Activated CD4-positive, alpha-beta T cell treated with anti-CD3 and anti-CD28 coated beads, Interleukin-2, amount 10 ng/mL, durations not matched to agents 7 days and 5 days (primary cell): ENCODE data around the gene KRTAP12-4. TPM values are rescaled to one million over a fixed set of nuclear protein-coding genes. Genes with fewer than 3 reads are reported as not detected.
"Not testable (repeated sequence)": the region's sequence is repeated elsewhere in the genome, so short reads cannot be mapped to it uniquely, and the experiment has no call there.

Source experiments
- CTCF ChIA-PET: fragments of 350-600 bp; sonication (Branson Sonifier 250); formaldehyde crosslinking; loops from one replicate; lab custom pipeline; 2021; ENCODE audit warnings: antibody characterized with exemption; lab: Charles Lee
- POLR2A ChIA-PET: fragments of 350-600 bp; sonication (Branson Sonifier 250); formaldehyde crosslinking; loops from one replicate; lab custom pipeline; 2021; ENCODE audit warnings: antibody characterized with exemption; lab: Charles Lee
- DNase-seq: peaks from one replicate; pipeline ENCODE4 v3.0.0-alpha.2; 2020
- H3K27ac Mint-ChIP-seq: one replicate; pipeline ENCODE4 v1.8.0; 2021; ENCODE audit warnings: mild to moderate bottlenecking, moderate library complexity, mixed read lengths
- H3K27me3 Mint-ChIP-seq: one replicate; pipeline ENCODE4 v1.8.0; 2021; ENCODE audit warnings: mixed read lengths
- H3K36me3 Mint-ChIP-seq: one replicate; pipeline ENCODE4 v1.8.0; 2021; ENCODE audit warnings: low read depth, mixed read lengths
- H3K4me1 Mint-ChIP-seq: one replicate; pipeline ENCODE4 v1.8.0; 2021; ENCODE audit warnings: mixed read lengths
- H3K4me3 Mint-ChIP-seq: one replicate; pipeline ENCODE4 v1.8.0; 2021; ENCODE audit warnings: mild to moderate bottlenecking, moderate library complexity, mixed read lengths
- H3K9me3 Mint-ChIP-seq: one replicate; pipeline ENCODE4 v1.8.0; 2021; ENCODE audit warnings: mixed read lengths
- total RNA-seq, 2 experiments: library from RNA; stranded (reverse); gene quantifications; one replicate each; pipeline ENCODE4 v1.2.3, GENCODE V29; 2021

KRTAP12-4 gene
- total RNA-seq = not detected

GRCh38 chr21:44654576-44655175 is at the start of gene KRTAP12-4:
Gene KRTAP12-4, minus strand, starts transcription at chr21:44654659. Its CDS starts 45 bp downstream, at chr21:44654614.
- Mint-ChIP-seq H3K36me3 (peaks cover 57% of the 10 kb centered on the region), H3K27ac (peak within 1 kb of the TSS; percentile 78), H3K4me3 (no peak within 1 kb of the TSS), H3K9me3 (peaks cover 53% of the 10 kb centered on the region), H3K4me1 (peaks cover 56% of the 10 kb centered on the region), H3K27me3 (no peaks in the 10 kb centered on the region)
- POLR2A ChIA-PET = no interaction called here
- DNase-seq = no peak
- CTCF ChIA-PET = interaction anchor here (1.1 to 1.8 kb wide), 4 partner anchors 8 to 36 kb away, joined by 3 to 5 read pairs (median 4); partner anchors contain the start of gene KRTAP10-11

- no peaks in the 10 kb centered on the region for H3K4me1 Mint-ChIP-seq
- ChIA-PET CTCF (interaction anchor here (0.7 kb wide), 1 partner anchor 766 kb away, joined by 3 read pairs; no protein-coding TSS in a partner anchor), POLR2A (no interaction called here)
- H3K36me3 Mint-ChIP-seq = peaks cover 15% of the 10 kb centered on the region
- no peak overlapping the region for H3K4me3 Mint-ChIP-seq
- peaks cover 12% of the 10 kb centered on the region for H3K9me3 Mint-ChIP-seq
- DNase-seq = no peak
- peaks cover 74% of the 10 kb centered on the region for H3K27me3 Mint-ChIP-seq
- H3K27ac Mint-ChIP-seq = no peak overlapping the region
Observed at GRCh38 chr21:44703731-44704635, 49.5 kb upstream of the KRTAP12-4 start.

GRCh38 chr21:44702973-44703730 is 48.7 kb upstream of the KRTAP12-4 start:
- Mint-ChIP-seq H3K4me3 (no peak overlapping the region), H3K36me3 (peaks cover 15% of the 10 kb centered on the region), H3K9me3 (peaks cover 12% of the 10 kb centered on the region), H3K27me3 (peaks cover 75% of the 10 kb centered on the region), H3K27ac (peak overlapping the region; percentile 57), H3K4me1 (no peaks in the 10 kb centered on the region)
- DNase-seq = no peak
- CTCF ChIA-PET = no interaction called here
- POLR2A ChIA-PET = no interaction called here

- no peak for DNase-seq
- H3K36me3 Mint-ChIP-seq = peaks cover 15% of the 10 kb centered on the region
- no peak overlapping the region for H3K4me3 Mint-ChIP-seq
- peaks cover 12% of the 10 kb centered on the region for H3K9me3 Mint-ChIP-seq
- H3K27ac Mint-ChIP-seq = peak overlapping the region; percentile 57
- POLR2A ChIA-PET = no interaction called here
- CTCF ChIA-PET = interaction anchor here (0.9 kb wide), 1 partner anchor 9 kb away, joined by 3 read pairs; the partner anchor contains the start of gene TSPEAR
- no peaks in the 10 kb centered on the region for H3K4me1 Mint-ChIP-seq
- peaks cover 75% of the 10 kb centered on the region for H3K27me3 Mint-ChIP-seq
Observed at GRCh38 chr21:44702111-44702972, 47.9 kb upstream of the KRTAP12-4 start.

GRCh38 chr21:44701541-44701940 is 47.1 kb upstream of the KRTAP12-4 start:
- Mint-ChIP-seq H3K27me3 (peaks cover 75% of the 10 kb centered on the region), H3K9me3 (peaks cover 12% of the 10 kb centered on the region), H3K4me1 (no peaks in the 10 kb centered on the region), H3K36me3 (peaks cover 15% of the 10 kb centered on the region), H3K27ac (no peak overlapping the region), H3K4me3 (no peak overlapping the region)
- ChIA-PET POLR2A (no interaction called here), CTCF (interaction anchor here (0.7 to 0.9 kb wide), 2 partner anchors 9 to 21 kb away, joined by 3 to 5 read pairs; partner anchors contain the start of gene TSPEAR)
- no peak for DNase-seq

- Mint-ChIP-seq H3K4me3 (no peak overlapping the region), H3K27ac (no peak overlapping the region), H3K27me3 (peaks cover 73% of the 10 kb centered on the region), H3K36me3 (peaks cover 10% of the 10 kb centered on the region), H3K9me3 (peaks cover 9% of the 10 kb centered on the region), H3K4me1 (no peaks in the 10 kb centered on the region)
- POLR2A ChIA-PET = no interaction called here
- DNase-seq = no peak
- CTCF ChIA-PET = interaction anchor here (0.7 to 0.9 kb wide), 2 partner anchors 10 to 21 kb away, joined by 3 to 5 read pairs; partner anchors contain the start of gene TSPEAR
Observed at GRCh38 chr21:44701023-44701400, 46.6 kb upstream of the KRTAP12-4 start.

- no peaks in the 10 kb centered on the region for H3K4me1 Mint-ChIP-seq
- no peak overlapping the region for H3K4me3 Mint-ChIP-seq
- H3K36me3 Mint-ChIP-seq = peaks cover 6% of the 10 kb centered on the region
Observed at GRCh38 chr21:44700101-44701022, 45.9 kb upstream of the KRTAP12-4 start.

GRCh38 chr21:44699502-44700001 is 45.1 kb upstream of the KRTAP12-4 start:
- Mint-ChIP-seq H3K36me3 (no peaks in the 10 kb centered on the region), H3K4me1 (no peaks in the 10 kb centered on the region), H3K4me3 (no peak overlapping the region), H3K27ac (no peak overlapping the region), H3K27me3 (peaks cover 65% of the 10 kb centered on the region), H3K9me3 (no peaks in the 10 kb centered on the region)
- peak; percentile 4 for DNase-seq
- CTCF ChIA-PET = interaction anchor here (0.6 to 1.2 kb wide), 2 partner anchors 10 to 31 kb away, joined by 3 read pairs; no protein-coding TSS in a partner anchor
- POLR2A ChIA-PET = no interaction called here

More at GRCh38 chr21:44700101-44701022, 45.9 kb upstream of the KRTAP12-4 start:
- peaks cover 5% of the 10 kb centered on the region for H3K9me3 Mint-ChIP-seq
- DNase-seq = no peak
- ChIA-PET POLR2A (no interaction called here), CTCF (interaction anchor here (1.2 kb wide), 1 partner anchor 30 kb away, joined by 3 read pairs; no protein-coding TSS in a partner anchor)
- H3K27ac Mint-ChIP-seq = no peak overlapping the region
- H3K27me3 Mint-ChIP-seq = peaks cover 72% of the 10 kb centered on the region

- Mint-ChIP-seq H3K4me3 (no peak overlapping the region), H3K27me3 (peaks cover 56% of the 10 kb centered on the region), H3K36me3 (no peaks in the 10 kb centered on the region), H3K27ac (no peak overlapping the region), H3K4me1 (no peaks in the 10 kb centered on the region), H3K9me3 (peaks cover 6% of the 10 kb centered on the region)
- DNase-seq = peak; percentile 4
- ChIA-PET POLR2A (no interaction called here), CTCF (no interaction called here)
Observed at GRCh38 chr21:44697811-44698734, 43.6 kb upstream of the KRTAP12-4 start.

GRCh38 chr21:44697172-44697810 is 42.8 kb upstream of the KRTAP12-4 start, which contains the start of gene KRTAP10-12:
Gene KRTAP10-12, plus strand, starts transcription at chr21:44697172. Its CDS starts 30 bp downstream, at chr21:44697202.
- CTCF ChIA-PET = interaction anchor here (0.6 kb wide), 1 partner anchor 187 kb away, joined by 3 read pairs; no protein-coding TSS in a partner anchor
- H3K4me3 Mint-ChIP-seq, H3K27ac Mint-ChIP-seq, H3K4me1 Mint-ChIP-seq, POLR2A ChIA-PET, H3K36me3 Mint-ChIP-seq: not testable (repeated sequence)
- peak; percentile 1 for DNase-seq
- H3K9me3 Mint-ChIP-seq = peaks cover 11% of the 10 kb centered on the region
- H3K27me3 Mint-ChIP-seq = peaks cover 54% of the 10 kb centered on the region
